Measurements from ENCODE around the gene PTPRJ.

The PTPRJ gene

DNA sequence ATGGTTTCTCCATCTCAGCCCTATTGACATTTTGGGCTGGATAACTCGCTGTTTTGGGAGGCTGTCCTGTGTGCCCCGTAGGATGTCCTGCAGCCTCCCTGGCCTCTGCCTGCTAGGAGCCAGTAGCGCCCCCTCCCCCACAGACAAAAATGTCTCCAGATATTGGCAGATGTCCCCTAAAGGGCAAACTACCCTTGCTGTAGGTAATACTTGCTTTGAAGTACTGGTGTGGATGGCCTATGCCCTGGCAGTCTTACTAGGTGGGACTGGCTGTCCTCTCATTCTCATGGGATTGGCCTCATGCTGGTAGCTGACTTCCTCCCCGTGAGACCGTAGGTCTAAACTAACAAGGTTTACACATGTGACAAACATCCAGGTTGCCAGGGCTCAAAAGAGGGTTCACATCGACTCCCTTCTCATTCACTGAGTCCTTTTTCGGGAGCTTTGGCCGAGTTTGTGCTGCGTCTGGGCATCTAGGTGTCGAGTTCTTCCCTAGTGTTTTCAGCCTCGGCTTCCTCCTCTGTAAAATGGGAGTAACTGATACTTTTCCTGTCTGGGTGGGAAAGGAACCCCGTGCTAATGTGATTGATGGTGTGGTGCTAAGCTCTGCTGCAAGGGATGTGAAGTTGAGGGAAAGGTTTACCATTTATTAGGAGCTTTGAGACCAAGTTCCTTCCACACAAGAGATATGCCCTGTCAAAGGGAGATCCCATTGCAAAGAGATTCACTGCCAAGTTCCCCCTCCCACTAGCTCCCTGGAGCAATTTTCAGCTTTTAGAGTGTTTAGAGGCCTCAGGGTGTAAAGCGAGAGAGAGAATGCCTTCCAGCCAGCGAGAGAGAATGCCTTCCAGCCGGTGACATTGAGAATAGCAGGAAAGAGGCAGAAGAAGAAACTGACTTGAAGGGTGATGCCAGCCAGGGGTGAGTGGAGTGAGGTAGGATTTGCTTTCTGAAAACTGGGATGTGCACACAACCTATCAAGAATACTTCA lies 17.0 kb downstream of the PTPRJ start:
- DNase-seq = no peak

DNA sequence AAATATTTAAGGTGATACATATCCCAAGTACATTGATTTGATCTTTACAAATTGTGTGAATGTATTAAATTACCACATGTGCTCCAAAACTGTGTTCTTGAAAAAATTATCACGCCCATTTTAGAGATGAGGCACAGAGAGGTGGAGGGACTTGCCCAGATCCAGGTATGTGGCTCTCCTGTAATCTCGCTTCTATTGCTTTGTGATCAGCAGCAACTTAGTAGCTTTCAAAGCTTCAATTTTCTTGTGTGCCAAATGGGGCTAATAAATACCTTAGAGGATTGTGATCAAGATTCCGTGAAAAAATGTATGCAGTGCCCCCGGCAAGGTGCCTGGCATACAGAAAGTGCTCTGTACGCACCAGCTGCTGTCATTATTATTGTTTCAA lies 18.0 kb downstream of the PTPRJ start:
- no peak for DNase-seq

DNA sequence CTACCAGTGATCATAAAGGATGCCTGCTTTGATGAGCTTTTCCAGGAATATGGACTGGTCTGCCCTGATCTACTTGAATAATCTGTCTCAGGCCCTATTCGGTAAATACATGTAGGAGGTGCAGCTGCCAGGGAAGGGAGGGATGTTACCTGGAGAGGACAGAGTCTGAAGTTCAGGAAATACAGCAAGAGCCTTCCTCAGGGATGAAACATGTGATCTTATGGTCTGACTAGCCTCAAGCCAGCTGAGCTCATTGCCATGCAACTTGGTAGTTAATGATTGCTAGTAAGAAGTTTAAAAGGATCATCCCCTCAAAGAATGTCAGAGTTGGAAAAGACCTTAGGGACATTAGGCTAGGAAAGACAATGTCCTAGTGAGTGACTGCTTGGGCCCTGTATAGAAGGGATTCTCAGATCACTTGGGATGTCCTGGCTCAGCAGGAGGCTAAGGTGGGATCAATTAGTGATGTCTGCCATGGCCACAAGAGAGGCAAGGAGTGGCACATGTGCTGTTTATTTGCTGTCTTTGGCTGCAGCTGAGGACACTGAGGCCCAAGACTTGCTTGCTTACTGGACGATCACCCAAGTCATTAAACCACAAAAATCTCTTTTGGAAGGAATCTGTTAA lies 18.5 kb downstream of the PTPRJ start:
- DNase-seq = no peak

DNA sequence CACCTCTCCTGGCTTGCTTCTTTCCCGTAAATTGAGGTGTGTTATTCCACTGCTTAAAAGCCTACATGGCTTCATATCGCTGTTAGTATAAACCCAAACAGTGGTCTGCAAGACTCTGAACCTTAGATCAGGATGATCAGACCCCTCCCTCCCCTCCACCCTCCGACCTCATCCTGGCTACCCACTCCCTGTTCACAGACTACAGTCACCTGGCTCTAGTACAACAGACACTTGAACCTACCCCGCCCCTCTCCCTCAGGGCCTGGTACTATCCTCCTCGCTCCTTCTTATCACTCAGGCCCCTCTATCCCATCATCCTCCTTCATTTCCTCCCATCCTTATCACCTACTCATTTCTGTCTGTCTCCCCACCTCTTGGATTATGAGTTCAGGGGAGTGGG lies 20.1 kb downstream of the PTPRJ start:
- DNase-seq = no peak

DNA sequence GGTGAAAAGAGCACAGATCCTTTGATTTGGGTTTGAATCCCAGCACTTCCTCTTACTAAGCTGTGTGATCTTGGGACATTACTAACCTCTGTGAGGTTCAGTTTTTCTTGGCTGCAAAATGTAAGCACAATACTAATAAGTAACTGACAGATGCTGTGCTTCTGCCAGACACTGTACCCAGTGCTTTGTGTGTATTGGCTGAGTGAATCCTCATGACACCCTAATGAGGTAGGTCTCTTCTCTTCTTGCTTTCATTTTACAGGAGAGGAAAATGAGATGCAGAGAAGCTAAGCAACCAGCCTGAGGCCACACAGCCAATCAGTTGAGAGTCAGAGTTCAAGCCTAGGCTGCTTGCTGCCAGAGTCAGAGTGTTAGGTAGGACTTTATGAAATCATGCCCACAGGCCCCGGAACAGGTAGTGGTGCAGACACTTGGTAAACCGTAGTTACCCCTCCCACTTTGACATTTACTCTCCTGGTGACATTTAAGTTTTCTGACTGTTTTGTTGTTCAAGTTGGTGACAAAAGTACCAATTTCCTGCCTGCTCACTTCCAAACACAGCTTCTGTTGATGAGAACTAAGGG lies 21.2 kb downstream of the PTPRJ start:
- no peak for DNase-seq

DNA sequence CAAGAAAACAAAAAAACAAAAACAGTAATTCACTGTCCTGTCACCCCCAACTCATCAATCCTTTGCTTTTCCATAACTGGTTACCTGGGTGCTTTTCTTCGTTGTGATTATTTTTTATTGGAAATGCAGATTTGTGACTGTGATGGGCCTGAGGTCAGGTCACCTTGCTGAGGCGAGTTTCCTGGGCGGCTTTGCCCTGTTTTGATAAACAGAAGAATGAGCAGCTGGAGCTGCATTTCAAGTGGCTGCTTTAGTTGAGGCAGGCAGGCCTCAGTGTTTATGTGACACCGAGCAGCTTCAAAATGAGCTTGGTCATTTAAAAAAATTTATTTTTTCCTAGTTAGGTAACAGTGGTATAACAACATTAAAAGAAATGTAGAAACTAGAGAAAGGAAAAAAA lies 22.2 kb downstream of the PTPRJ start:
- DNase-seq = no peak

DNA sequence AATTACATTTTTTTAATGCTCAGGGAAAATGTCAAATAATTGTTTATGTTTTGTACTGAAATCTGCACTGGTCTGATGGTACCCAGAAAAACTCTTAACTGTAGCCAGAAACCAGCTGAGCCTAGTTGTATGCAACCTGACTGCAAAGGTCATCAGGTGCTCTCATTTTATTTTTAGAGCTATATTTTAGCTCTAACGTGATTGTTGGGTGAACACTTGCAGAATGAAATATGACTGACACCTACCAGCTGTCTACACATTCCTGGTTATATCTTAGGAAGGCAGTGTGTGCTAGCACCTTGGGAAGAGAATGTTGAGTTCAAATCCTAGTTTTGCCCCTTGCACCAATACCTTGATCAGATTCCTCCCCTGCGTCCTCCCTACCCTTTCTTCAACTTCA lies 23.6 kb downstream of the PTPRJ start:
- no peak for DNase-seq

DNA sequence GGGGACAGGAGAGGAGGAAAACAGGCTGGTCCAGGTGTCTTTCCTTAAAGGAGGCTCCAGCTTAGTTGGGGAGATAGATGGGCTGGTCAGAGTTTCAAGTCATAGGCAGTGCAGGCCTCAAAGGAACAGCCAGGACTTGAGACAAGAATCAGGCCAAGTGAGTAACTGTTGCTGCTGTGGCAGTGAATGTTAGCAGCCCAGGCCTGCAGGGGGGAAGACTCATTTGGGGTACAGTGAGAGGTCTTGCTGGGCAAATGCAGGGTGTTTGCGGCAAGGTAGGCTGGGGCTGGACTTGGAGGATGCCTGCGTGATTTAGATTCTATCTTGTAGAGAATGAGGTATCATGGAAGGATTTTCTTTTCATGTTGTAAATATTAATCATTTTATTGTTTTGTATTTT lies 24.1 kb downstream of the PTPRJ start:
- DNase-seq = no peak

DNA sequence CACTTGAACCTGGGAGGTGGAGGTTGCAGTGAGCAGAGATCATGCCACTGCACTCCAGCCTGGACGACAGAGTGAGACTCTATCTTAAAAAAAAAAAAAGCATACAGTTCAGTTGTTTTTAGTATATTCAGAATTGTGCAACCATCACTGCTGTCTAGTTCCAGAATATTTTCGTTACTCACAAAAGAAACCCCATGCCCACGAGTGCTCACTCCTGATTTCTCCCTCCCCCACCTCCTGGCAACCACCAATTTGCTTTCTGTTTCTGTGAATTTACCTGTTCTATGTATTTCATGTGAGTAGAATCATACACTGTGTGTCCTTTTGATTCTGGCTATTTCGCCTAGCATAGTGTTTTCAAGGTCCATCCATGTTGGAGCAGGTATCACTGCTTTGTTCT lies 24.8 kb downstream of the PTPRJ start:
- no peak for DNase-seq

DNA sequence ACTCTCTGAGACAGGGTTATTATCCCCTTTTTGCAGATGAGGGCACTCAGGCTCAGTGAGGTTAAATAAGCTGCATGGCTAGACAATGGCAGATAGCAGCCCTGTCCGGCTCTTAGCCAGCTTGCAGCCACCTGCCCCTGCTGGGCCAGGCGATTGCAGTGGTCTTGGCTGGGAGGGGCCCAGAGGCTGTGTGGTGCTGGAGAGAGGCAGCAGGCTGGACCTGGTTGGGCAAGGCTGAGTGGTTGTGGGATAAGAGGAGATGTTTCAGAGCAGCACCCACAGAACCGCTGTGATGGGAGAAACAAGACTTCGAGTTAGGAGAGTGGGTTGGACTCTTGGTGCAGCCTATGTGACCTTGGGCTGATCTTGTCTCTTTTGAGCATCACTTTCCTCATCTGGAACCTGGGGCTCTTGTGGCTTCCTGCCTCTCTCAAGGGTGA lies 25.5 kb downstream of the PTPRJ start:
- DNase-seq = no peak

DNA sequence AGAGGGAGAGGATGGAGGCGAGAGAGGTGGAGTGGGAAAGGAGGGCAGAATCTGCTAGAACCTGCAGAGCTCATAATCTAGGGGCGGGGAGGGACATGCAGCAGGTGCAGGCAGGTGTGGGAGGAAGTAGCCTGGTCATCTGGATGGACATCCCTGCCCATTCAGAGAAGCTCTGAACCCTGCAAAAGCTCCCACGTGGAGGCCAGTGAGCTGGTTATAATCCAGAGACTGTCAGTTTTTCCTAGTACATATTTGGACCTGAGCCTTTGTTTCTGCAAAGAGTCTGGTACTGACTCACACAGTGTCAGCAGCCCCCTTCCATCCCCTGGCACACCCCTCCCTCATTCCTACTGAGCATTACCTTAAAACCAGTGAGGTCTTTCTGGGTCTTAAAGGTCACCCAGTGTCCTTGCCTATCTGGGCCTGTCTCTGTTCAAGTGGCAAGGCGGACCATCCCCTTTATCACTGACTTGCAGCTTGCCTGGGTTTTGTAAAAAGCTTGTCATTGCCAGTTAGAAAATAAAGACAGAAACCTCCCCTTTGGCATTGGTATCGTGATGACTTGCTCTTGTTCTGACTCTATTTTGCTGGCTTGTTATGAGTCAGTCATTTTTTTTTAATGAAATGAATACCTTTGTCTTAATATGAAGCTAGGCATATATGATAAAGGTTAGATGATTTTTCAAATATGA lies 26.1 kb downstream of the PTPRJ start:
- no peak for DNase-seq

DNA sequence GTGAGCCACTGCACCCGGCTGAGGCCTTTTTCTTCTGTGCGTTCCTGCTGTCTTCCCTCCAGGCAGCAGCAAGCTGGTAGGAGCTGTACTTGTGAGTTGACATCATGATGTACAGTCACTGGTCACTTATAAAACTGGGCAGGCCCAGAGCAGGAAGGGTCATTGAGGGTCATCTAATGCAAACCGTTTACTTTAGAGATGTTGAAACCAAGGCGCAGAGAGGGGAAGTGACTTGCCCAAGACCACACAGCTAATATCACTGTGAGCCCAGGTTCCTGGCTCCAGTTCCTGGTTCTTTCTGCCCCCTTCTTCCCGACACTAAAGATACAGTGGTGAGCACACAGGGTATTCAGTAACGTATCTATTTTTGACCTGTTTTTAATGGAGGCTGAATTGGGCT lies 27.3 kb downstream of the PTPRJ start:
- no peak for DNase-seq

DNA sequence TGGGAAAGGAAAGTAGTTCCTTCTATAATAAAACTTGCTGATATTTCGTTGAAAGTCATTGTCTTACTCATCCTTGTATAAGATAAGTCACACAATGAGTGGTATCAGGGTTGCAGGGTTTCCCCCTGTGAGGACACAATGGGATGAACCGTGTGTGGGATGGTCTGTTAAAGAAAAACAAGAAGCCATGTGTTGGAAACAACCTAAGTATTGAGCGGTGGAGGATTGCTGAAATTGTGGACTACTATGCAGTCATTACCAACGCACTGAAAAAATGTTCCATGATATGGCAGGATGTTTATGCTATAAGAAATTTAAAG lies 28.6 kb downstream of the PTPRJ start:
- no peak for DNase-seq

DNA sequence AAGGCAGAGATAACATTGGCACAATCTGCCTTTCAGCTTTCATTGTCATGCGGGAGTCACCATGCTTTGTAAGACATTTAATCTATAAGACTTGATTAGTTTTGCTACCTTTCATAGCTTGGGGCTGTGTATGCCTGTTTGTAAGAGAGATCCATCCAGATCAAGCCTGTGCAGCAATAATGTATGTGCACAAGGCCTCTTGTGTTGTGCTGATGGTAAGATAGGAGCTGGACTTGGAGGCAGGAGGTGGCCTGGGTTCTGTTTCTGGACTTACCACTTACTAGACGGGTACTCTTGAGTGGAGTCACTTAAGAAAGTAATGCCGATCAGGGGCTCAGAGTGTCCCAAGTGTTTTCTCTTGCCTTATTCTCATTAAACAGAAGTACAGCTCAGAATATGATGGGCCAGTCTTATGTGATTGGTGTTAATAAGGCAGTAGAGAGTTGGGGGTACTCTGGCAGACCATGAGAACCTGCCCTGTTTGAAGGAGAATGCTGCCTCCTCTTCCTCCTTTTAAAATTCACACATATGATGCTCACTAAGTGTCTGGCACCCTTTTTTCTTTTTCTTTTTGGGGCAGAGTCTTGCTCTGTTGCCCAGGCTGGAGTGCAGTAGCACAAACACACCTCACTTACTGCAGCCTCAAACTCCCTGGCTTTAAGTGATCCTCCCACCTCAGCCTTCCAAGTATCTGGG lies 30.9 kb downstream of the PTPRJ start:
- DNase-seq = no peak

DNA sequence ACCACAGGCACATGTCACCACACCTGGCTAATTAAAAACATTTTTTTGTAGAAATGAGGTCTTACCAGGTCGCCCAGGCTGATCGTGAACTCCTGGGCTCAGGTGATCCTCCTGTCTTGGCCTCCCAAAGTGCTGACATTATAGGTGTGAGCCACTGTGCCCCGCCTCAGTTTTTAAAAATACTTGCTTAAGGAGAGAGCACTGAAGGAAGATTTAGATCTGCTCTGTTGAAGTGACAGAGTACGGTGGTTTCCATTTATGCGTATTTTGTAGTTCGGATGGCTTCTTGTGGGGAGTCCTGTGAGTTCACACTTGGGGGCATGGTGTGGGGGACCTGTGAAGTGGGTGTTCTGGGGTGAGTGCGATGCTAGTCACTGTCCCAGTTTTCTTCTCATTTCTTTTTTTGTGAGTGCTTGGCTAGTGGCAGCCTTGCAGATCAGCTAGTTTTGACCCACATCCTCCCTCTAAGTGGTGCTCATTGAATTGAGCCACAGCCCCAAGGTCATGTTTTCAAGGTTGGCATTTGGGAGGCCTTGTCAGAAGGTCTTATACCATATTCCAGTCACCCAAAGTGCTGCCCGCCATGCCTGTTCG lies 31.5 kb downstream of the PTPRJ start:
- DNase-seq = no peak

DNA sequence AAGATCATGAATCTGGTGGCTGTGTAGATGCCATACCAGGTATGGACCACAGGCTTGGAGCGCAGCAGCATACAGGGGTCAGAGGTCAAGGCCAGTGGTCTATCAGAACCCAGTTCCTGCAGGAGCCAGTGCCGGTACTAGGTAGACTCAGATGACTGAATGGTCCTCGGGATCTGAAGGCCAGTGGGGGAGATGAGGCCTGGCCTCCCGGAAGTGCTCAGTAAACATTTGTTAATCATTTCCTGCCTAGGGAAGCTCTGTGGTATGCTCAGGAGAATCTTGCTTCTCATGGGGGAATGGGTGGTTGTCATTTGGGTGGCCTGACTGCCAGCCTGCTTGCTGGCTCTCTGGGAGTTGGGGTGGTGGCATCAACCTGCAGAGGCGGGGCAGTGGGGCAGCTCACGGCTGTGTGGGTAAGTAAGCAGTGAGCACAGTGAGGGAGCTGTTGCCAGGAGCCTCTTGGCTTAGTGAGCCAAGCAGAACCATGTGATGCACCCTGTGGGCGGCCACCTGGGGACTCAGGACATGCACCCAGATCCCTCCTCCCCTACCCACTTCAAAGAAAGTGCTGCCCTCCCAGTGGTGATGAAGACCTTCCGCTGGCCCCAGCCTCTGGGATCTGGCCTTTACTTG lies 33.0 kb downstream of the PTPRJ start:
- DNase-seq = peak; percentile 26

DNA sequence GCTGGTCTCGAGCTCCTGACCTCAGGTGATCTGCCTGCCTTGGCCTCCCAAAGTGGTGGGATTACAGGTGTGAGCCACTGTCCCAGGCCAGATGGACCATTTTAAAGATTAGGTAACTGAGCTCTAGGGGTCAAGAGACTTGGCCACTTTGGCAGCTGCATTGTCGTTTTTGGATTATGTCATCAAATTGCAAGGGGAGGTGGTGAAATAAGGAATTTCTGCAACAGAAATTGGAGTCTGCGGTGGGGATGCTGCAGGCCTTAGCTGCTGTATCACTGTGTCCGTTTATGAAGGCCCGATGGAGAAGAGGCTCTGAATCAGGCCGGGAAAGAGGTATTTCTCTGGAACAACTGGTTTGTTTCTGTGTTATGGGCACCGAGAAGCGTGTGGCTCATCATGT lies 34.6 kb downstream of the PTPRJ start:
- no peak for DNase-seq

DNA sequence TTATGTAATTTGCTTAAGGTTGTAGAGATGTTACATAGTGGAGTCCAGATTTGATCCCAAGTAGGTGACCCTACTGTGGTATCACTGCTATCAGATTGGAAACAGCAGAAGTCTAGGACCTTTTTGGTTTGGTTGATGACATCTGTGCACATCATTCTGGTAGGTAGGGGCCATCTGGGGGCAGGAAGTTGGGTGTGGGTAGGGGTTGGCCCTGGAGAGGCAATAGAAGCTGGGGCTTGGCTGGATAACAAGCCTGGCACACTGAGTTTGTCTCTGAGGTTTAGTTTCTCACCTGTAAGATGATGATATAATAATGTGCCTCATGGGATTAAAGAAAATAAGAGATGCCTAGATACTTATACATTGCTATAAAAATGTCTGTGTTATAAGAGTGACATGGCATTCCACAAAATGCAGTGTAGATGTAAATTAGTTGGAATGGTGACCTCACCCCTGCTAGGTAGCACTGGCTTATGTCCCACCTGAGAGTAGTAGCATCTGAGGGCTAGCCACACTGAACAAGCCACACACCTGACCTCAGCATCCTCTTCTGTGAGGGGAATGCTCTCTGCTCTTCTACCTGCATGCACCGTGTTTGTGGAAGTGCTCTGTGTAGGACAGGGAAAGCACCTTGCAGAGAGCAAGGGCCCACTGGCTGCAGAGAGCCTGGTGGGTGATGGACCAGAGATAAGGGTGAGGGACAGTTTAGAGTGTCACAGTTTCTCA lies 36.9 kb downstream of the PTPRJ start:
- no peak for DNase-seq

DNA sequence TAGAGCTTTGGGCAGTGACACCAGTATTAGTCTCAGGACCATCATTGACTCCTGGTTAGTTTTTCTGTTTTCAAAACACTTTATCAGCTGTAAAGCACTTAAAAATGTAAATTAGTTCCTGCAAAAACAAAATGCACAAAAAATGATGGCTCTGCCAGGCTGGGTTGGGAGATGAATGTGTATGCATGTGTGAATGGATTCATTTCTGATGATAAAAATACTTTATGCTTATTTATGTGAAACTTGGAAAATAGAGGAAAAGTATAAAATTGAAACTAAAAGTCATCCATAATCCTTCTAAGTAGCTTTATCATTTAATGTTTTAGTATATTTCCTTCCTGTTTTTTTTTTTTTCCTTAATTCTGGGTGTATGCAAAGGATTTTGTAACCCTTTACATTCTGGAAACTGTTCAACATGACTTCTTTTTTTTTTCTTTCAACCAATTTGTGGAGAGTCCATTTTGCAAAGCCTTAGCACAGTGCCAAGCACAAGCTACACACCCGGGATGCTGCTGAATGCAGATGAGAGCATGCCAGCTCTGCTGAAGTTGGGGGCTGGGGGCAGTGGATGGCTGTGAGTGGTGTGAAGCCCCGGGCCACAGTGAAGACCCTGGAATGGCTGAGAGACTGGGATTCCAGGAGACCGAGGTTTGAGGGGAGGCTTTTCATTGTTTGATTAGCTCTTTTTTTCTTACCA lies 37.6 kb downstream of the PTPRJ start:
- DNase-seq = no peak

DNA sequence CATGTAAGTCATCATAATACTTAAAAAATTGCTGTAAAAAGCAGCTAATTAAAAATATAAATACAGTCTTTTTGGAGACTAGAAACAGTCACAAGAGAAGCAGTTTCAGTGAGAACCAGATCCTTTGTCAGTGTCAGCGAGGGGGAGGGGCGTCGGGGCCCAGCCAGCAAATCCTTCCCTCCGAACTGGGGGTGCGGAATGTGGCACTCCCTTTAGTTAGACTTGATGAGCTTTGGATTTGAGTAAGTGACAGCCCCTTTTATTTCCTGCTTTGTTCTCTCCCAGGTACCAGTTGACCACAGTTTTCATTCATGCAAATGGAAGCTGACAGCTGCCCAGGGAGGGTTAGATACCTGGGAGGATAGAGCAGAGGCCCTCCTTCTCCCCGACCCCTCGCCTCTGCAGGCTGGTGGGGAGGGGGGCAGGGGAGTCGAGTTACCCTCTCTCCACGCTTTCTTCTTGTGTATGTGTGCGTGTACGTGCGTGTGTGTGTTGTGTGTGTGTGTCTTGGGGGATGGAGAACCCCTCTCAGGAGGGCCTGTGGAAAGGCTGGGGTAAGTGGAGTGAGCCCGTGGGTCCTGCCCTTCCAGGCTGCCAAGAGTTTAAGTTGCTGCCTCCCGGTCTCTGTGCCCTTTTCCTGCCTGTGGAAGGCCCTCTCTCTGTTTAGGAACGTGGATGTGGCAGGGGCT lies 38.3 kb downstream of the PTPRJ start:
- DNase-seq = no peak

Data from COR-L47 (cell line).